Panc1 (cell line): ENCODE results near the gene MANEAL. TPM values are rescaled to one million over a fixed set of nuclear protein-coding genes. Genes with fewer than 3 reads are reported as not detected.

ENCODE experiments used
- ATAC-seq: fragments of 200-7000 bp; cut with Tn5 transposase; 2 replicates; pipeline ENCODE4 v1.9.1; 2020; ENCODE audit warnings: mild to moderate bottlenecking, moderate library complexity
- BruUV-seq: library from RNA; stranded (reverse); fragments of 400-500 nt; replicated peaks from 2 replicates; lab custom pipeline; 2021; lab: Mats Ljungman, UMichigan
- CTCF ChIA-PET: fragments of 300-600 bp; sonication (Branson Sonifier 250); formaldehyde crosslinking; loops from one replicate; lab custom pipeline; 2022; ENCODE audit warnings: antibody characterized with exemption; lab: Charles Lee
- POLR2A ChIA-PET: fragments of 300-600 bp; sonication (Branson Sonifier 250); formaldehyde crosslinking; loops from one replicate; lab custom pipeline; 2022; ENCODE audit warnings: antibody characterized with exemption; lab: Charles Lee
- DNase-seq: peaks from one replicate; pipeline ENCODE4 v3.0.0-alpha.2; 2010; ENCODE audit warnings: low read depth, low spot score
- H3K27ac ChIP-seq: 2 replicates; pipeline ENCODE4 v1.5.1; 2011; ENCODE audit warnings: mild to moderate bottlenecking, low read length, inconsistent platforms
- H3K27me3 ChIP-seq: fragments of 200-500 bp; sonication (Bioruptor generic); 2 replicates; pipeline ENCODE4 v1.6.0; 2014; ENCODE audit warnings: low read length, inconsistent platforms; ENCODE audit not compliant: control insufficient read depth, insufficient read depth
- H3K36me3 ChIP-seq: fragments of 200-500 bp; sonication (Bioruptor generic); 2 replicates; pipeline ENCODE4 v1.5.1; 2014; ENCODE audit warnings: inconsistent platforms, mild to moderate bottlenecking, low read length, moderate library complexity; ENCODE audit not compliant: control insufficient read depth, insufficient read depth
- H3K4me1 ChIP-seq: 2 replicates; pipeline ENCODE4 v1.5.1; 2011; ENCODE audit warnings: inconsistent platforms, mild to moderate bottlenecking, low read length, moderate library complexity; ENCODE audit not compliant: control insufficient read depth, insufficient read depth
- H3K4me3 ChIP-seq, 2 experiments: 2 replicates each; pipeline ENCODE4 v1.5.1; 2011 to 2012; ENCODE audit warnings: low read depth in 2 of 2, low read length in 2 of 2, mild to moderate bottlenecking in 2 of 2, inconsistent platforms in 1 of 2, moderate library complexity in 1 of 2
- H3K9me3 ChIP-seq: fragments of 200-500 bp; sonication (Bioruptor generic); 2 replicates; pipeline ENCODE4 v1.5.1; 2014; ENCODE audit warnings: low read depth, mild to moderate bottlenecking, inconsistent platforms, low read length, moderate library complexity; ENCODE audit not compliant: control insufficient read depth, insufficient read depth
- POLR2AphosphoS5 ChIP-seq: IDR thresholded peaks from 2 replicates; pipeline ENCODE4 v1.6.1; 2012; ENCODE audit warnings: mild to moderate bottlenecking, low read depth, low read length, moderate library complexity
- SIN3A ChIP-seq: IDR thresholded peaks from 2 replicates; pipeline ENCODE4 v1.6.1; 2012; ENCODE audit warnings: low read depth, mild to moderate bottlenecking, low read length, moderate library complexity, borderline replicate concordance; ENCODE audit not compliant: insufficient read depth
- TCF7L2 ChIP-seq: IDR thresholded peaks from 2 replicates; pipeline ENCODE4 v1.6.1; 2011; ENCODE audit warnings: mild to moderate bottlenecking, low read depth, low read length, inconsistent platforms
- in situ Hi-C: cut with HindIII; loops from 2 replicates; pipeline ENCODE4 v1.10.0; 2016; ENCODE audit warnings: low sequenced_read_pairs, low pct_unique_long_range_greater_than_20kb
- intact Hi-C: fragments of 100-400 bp; cut with micrococcal nuclease; formaldehyde crosslinking; loops from one replicate; pipeline ENCODE4 v1.10.0; 2022; ENCODE audit not compliant: unreplicated experiment
- total RNA-seq: library from RNA; stranded (reverse); gene quantifications from one replicate; pipeline ENCODE4 v1.2.1, GENCODE V29; 2021; ENCODE audit not compliant: unreplicated experiment
- TF ChIP-seq, protein P1 (sequence below), 2 experiments: IDR thresholded peaks; 2 replicates each; pipeline ENCODE4 v1.6.1; 2011 to 2012; ENCODE audit warnings: low read depth in 2 of 2, control low read depth in 1 of 2, low read length in 1 of 2, mild to moderate bottlenecking in 1 of 2, moderate library complexity in 1 of 2; ENCODE audit not compliant: insufficient read depth in 1 of 2
- TF ChIP-seq, protein P2 (sequence below): fragments of 450-650 bp; IDR thresholded peaks from 2 replicates; pipeline ENCODE4 v1.5.1; 2017; ENCODE audit warnings: mild to moderate bottlenecking

Gene MANEAL
- total RNA-seq, 1 experiment from 2014 or later, result 29.7 TPM

DNA sequence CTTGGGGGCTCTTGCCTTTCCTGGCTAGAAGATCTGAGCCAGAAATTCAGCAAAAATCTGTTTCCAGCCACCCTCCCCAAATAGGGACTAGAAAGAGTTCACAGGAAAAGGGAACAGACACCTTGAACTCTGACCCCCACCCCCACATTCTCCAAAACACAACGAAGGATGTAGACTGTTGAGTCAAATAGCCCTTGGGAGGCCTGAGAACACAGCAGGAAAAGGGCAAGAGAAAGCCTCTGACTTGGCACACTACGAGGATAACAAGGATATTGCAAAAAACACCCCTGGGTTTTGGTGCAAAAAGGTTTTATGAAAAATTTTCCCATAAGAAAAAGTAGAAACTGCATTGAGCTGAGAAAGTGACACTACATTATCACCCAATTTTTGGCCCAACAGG is 16.3 kb downstream of the MANEAL start:
- Histone ChIP-seq H3K27me3 (no peaks in the 10 kb centered on the region), H3K4me1 (peaks cover 32% of the 10 kb centered on the region), H3K9me3 (no peaks in the 10 kb centered on the region), H3K36me3 (peaks cover 19% of the 10 kb centered on the region), H3K27ac (peak overlapping the region; percentile 58), H3K4me3 (no peak overlapping the region)
- BruUV-seq, result no TSS peak
- intact Hi-C loops, result no loop called here
- ATAC-seq, result no peak
- no peak for DNase-seq
- CTCF ChIA-PET, result no interaction called here
- POLR2A ChIA-PET, result no interaction called here
- in situ Hi-C loops, result no loop called here
- no peak for TF ChIP-seq TCF7L2
- no peak for TF ChIP-seq SIN3A
- TF ChIP-seq, protein P1, sequence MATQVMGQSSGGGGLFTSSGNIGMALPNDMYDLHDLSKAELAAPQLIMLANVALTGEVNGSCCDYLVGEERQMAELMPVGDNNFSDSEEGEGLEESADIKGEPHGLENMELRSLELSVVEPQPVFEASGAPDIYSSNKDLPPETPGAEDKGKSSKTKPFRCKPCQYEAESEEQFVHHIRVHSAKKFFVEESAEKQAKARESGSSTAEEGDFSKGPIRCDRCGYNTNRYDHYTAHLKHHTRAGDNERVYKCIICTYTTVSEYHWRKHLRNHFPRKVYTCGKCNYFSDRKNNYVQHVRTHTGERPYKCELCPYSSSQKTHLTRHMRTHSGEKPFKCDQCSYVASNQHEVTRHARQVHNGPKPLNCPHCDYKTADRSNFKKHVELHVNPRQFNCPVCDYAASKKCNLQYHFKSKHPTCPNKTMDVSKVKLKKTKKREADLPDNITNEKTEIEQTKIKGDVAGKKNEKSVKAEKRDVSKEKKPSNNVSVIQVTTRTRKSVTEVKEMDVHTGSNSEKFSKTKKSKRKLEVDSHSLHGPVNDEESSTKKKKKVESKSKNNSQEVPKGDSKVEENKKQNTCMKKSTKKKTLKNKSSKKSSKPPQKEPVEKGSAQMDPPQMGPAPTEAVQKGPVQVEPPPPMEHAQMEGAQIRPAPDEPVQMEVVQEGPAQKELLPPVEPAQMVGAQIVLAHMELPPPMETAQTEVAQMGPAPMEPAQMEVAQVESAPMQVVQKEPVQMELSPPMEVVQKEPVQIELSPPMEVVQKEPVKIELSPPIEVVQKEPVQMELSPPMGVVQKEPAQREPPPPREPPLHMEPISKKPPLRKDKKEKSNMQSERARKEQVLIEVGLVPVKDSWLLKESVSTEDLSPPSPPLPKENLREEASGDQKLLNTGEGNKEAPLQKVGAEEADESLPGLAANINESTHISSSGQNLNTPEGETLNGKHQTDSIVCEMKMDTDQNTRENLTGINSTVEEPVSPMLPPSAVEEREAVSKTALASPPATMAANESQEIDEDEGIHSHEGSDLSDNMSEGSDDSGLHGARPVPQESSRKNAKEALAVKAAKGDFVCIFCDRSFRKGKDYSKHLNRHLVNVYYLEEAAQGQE (IDR thresholded peaks at IDR 0.05; ENCODE audit: insufficient read depth in 1 of 2, low read depth in 2 of 2, low read length in 1 of 2), result no peak
- TF ChIP-seq POLR2AphosphoS5, result no peak
- TF ChIP-seq, protein P2, sequence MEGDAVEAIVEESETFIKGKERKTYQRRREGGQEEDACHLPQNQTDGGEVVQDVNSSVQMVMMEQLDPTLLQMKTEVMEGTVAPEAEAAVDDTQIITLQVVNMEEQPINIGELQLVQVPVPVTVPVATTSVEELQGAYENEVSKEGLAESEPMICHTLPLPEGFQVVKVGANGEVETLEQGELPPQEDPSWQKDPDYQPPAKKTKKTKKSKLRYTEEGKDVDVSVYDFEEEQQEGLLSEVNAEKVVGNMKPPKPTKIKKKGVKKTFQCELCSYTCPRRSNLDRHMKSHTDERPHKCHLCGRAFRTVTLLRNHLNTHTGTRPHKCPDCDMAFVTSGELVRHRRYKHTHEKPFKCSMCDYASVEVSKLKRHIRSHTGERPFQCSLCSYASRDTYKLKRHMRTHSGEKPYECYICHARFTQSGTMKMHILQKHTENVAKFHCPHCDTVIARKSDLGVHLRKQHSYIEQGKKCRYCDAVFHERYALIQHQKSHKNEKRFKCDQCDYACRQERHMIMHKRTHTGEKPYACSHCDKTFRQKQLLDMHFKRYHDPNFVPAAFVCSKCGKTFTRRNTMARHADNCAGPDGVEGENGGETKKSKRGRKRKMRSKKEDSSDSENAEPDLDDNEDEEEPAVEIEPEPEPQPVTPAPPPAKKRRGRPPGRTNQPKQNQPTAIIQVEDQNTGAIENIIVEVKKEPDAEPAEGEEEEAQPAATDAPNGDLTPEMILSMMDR, result no peak

DNA sequence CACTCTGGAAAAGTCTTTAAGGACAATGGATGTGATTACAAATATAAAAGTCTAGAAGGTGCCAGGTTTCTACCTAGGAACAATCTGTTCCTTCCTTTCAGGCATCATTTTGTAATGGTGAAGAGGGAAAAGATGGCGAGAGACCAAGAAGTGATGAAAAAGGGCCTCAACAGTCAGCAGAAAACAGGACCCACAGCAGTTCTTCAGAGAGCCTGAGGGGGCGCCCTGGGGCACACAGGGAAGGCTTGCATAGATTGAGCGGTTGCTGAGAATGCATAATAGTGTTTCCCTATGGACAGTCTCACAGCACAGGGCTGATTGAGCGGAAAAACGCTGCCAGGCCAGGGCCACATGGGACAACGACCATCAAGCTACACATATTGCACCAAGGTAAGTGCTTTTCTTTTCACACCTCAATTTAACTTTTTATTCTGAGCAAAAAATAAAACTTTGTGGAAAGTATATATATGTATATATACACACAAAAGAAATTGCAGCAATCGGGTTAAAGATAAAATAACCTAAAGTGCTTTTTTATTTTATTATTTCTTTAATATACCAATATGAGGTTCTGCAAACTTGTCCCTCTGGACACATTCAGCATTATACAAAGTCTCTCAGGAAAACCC is 17.5 kb downstream of the MANEAL start:
- CTCF ChIA-PET, result no interaction called here
- Histone ChIP-seq H3K36me3 (peaks cover 13% of the 10 kb centered on the region), H3K4me1 (peaks cover 29% of the 10 kb centered on the region), H3K27me3 (no peaks in the 10 kb centered on the region), H3K9me3 (no peaks in the 10 kb centered on the region), H3K4me3 (no peak overlapping the region), H3K27ac (peak overlapping the region; percentile 58; the same call in 1 of the 2 replicates)
- in situ Hi-C loops (no loop called here), intact Hi-C loops (loop anchor here (1.0 kb wide), 1 partner anchor 49 kb away; no protein-coding TSS in a partner anchor)
- peak; percentile 73 for DNase-seq
- POLR2A ChIA-PET, result no interaction called here
- TF ChIP-seq POLR2AphosphoS5, result no peak
- TF ChIP-seq, protein P2, result peak; percentile 96
- no TSS peak for BruUV-seq
- ATAC-seq, result peak; percentile 52
